B cell (primary cell): ENCODE data around the gene MTX1.

Experiments
- CTCF ChIP-seq: fragments of 200-600 bp; IDR thresholded peaks from one replicate; pipeline ENCODE4 v1.8.0; 2022; ENCODE audit warnings: antibody characterized with exemption, mild to moderate bottlenecking
- EZH2 ChIP-seq: IDR thresholded peaks from 2 replicates; pipeline ENCODE4 v1.6.1; 2012; ENCODE audit warnings: borderline replicate concordance, low read depth, mild to moderate bottlenecking, moderate library complexity, low read length; ENCODE audit not compliant: insufficient read depth, poor library complexity, severe bottlenecking

- TF ChIP-seq CTCF (no peak), EZH2 (no peak)
Observed at GRCh38 chr1:155250246-155250632, 41.7 kb downstream of the MTX1 start.
